Esophagus mucosa (tissue), 1 donor: Measurements from ENCODE around the gene ACLY. TPM values are rescaled to one million over a fixed set of nuclear protein-coding genes. Genes with fewer than 3 reads are reported as not detected.
A peak's percentile ranks its signal among the peaks of the same experiment; 100 is the strongest.
"Not testable (repeated sequence)": the region's sequence is repeated elsewhere in the genome, so short reads cannot be mapped to it uniquely, and the experiment has no call there.

Experiments
- ATAC-seq: fragments of 200-7000 bp; cut with Tn5 transposase; one replicate; pipeline ENCODE4 v1.9.1; 2020
- total RNA-seq: library from RNA; stranded (reverse); gene quantifications from one replicate; pipeline ENCODE4 v1.2.4, GENCODE V29; 2023
- donor health status: DM: yes; HTN: yes; CAD: no.

Gene ACLY
- total RNA-seq, 1 donor from 2014 or later: 161 TPM

DNA sequence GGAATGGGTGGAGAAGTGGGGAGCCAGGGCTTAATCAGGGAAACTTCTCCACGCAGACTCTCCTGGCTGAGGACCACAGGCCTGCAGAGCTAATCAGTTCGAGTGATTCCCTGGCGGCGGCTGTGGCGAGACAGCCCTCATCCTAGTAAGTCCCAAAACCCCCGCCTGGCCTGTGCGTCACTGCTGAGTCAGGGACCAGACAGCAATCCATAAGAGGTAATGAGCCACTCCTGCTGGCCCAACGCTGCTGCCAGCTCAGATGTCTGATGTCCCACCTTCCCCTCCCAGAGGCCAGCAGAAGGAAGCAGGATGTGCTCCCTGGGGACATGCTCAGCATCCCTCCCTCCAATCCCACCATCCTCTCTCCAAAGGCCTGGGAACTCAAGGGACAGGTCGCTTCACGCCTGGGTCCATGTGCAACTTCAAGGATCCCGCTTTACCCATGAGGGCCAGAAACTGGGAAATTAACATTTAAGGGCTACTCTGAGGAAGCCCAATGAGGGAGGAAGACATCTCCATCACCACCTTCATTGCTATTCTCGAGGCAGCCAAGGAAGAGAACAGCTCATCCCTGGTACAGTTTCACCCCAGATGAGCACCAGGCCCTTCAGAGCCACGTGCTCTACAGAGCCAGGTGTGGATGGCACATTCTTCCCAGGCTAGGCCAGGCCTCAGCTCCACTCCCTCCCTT is 7.9 kb downstream of the ACLY start:
- no peak for ATAC-seq

GRCh38 chr17:41909088-41909487 is 9.7 kb downstream of the ACLY start:
- no peak for ATAC-seq

DNA sequence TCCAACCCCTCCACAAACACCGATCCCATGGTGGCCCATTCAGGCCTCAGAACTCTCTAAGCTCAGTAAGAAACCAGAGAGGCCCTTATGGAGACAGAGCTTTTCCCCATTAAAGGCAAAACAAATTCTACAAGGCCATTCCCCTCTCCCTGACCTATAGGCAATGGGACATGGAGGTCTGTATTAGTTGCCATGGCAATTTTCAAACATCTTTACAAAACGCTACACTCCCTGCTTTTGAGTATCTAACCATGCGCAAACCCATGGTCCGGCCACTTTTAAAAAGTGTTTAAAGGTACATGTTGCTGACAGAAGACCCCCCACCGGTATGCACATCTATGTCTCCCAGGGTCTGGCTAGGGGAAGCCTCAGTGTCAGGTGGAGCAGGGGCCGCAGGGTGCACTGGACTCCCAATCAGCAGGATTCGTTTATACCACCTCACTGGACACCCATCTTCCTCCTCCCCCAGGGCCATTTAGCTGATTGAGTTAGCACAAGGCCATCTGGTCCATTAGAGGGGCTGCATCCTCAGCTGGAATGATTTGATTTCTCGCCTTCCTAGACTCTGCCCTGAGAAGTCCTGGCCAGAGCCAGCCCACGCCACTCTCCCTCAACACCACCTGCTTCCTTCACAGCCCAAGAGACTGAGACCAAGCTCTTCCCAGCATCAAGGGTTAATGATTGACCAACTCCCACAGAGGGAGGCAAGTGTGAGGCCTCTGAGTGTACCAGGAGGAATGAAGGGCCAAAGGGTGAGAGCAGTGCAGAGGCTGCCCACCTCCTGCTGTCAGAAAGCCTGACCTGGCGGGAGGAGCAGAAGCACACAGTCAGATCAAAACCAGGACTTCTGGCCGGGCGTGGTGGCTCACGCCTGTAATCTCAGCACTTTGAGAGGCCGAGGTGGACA is 10.9 kb downstream of the ACLY start:
- no peak for ATAC-seq

DNA sequence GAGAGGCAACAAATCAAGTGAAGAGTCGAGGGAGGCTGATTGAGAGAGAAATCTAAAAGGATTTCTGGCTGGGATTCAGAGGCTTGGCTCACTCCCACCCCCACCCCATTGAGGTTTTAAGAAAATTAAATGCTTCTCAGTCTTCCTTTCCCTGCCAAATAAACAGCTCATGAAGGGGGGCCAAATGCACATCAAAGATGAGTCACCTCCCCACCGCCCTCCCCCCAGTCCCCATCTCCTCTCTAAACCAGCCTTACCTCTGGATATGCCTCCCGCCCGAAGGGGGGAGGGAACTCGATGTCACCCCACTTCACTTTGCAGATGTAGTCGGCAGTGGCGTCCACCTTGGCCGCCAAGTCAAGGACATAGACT is 11.6 kb downstream of the ACLY start:
- no peak for ATAC-seq

DNA sequence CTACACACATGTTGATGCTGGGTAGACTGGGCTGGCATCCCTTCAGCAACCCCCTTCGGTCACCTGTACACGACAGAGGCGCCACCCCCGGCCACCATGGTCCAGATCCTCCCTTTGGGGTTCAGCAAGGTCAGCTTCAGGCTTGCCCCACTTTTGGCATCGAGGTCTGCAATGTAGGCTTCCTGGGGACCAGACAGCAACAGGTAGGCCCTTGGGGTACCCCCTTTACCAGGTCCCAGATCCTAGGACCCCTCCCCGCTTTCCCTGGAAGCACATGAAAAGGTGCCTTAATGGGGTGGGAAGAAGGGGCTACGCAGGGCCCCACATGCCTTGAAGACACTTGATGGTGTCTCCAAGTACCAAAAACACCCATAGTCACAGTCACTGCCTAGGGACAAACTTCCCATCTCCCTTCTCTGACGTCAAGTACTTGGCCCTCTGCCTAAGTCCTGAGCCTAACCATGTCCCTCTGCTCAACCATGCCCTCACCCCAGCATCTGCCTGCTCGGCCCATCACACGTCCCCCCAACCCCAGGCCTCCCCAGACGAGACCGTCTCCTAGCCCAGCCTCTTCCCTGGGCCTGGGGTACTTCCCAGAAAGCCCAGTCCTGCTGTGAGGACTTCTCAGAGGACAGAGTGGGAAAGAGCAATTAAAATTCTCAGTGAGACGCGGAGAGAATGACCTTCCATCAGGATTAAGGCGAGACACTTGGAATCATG is 12.1 kb downstream of the ACLY start:
- no peak for ATAC-seq

DNA sequence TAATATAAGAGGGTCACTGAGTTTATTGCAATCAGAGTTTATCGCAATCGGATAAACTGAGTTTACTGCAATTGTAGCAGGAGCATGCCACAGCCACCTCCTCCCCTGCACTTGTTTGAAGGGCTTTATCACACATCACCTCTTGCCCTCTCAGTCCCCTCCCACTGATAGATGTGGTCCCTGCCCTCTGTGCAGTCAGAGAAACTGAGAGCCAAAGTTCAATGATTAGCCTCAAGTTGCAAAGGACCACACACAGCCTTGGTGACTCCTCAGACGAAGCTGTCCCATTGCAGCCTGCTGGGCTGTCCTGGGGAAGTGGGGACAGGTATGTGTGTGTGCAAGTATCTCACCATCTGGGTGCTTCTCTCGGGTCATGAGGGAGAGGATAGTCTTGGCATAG is 13.6 kb downstream of the ACLY start:
- no peak for ATAC-seq

DNA sequence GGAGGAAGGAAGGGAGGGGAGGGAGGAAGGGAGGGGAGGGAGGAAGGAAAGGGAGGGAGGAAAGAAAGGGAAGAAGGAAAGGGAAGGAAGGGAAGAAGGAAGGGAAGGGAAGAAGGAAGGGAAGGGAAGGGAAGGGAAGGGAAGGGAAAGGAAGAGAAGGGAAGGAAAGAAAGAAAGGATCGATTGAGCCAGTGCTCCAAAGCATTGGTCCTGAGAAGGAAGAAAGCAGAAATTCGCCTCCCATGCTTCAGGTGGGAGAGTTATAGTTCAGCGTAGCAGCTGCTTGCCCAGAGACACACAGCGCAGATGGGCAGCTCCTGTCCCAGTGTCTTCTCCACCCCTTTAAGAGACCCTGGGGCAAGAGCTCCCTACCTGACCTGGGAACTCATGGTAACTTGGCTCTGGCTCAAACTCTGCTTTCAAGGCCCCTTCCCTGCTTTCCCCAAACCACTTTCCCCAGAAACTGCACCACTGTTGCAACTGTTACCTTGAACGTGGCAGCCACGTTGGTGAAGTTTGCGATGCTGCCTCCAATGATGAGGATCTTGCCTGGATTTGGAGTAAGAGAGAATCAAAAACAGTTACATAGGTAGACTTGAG is 14.4 kb downstream of the ACLY start:
- no peak for ATAC-seq

- ATAC-seq: no peak
These were observed 17.1 kb downstream of the ACLY start for GRCh38 chr17:41901646-41902045.

DNA sequence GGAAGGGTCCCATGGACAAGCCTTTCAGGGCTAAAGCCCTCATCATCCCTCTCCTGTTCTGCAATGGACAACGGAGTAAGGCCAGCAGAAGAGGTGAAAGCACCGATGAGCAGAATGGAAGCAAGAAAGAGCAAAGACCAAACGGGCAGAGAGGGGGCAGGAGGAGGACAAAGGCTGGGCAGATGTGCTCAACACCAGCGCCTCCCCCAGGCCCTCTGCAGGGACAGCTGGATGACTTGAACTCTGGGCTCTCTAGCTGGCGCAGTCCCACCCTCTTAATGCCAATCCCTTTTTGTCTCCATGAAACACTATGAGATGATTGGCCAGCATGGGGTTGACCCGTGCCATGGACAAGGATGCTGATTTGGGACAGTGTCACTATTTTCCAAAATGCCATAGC is 22.0 kb downstream of the ACLY start:
- ATAC-seq: no peak

- no peak for ATAC-seq
These were observed 23.1 kb downstream of the ACLY start for GRCh38 chr17:41895617-41896016.

- no peak for ATAC-seq
These were observed 23.9 kb downstream of the ACLY start for GRCh38 chr17:41894791-41895331.

DNA sequence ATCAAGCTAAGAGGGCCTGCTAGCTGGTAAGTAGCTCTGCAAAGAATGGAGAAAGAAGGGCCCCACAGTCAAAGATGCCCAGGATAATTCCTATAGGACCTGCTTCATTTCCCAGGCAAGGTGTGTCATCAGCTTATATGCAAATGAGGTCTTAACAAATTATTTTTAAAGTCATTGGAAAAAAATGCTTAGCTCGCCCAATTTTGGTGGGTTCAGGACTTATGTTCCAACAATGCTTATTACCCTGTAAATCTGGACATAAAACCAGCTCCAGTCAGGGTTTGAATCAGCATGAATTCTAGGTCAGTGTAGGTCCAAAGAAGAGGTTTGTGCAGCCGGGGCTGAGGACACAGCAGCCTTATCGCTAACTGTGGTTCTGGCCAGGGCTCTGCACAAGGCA is 25.4 kb downstream of the ACLY start:
- ATAC-seq: no peak

DNA sequence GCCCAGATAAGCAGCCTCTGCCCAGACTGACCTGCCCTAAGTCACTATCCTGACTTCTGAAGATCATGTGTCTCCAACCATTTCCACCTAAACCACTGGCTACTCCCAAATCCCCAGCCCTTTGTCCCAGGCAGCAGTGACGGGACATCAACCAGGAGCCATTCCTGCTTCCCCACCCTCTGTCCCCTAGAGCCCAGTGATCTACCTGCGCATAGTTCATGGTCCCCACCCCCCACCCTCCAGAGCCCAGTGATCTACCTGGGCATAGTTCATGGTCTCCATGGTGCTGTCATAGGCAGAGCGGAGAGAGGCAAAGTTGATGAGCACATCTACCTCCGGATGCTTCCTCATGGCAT is 26.8 kb downstream of the ACLY start:
- ATAC-seq: no peak

- no peak for ATAC-seq
These were observed 27.4 kb downstream of the ACLY start for GRCh38 chr17:41891135-41892020.

DNA sequence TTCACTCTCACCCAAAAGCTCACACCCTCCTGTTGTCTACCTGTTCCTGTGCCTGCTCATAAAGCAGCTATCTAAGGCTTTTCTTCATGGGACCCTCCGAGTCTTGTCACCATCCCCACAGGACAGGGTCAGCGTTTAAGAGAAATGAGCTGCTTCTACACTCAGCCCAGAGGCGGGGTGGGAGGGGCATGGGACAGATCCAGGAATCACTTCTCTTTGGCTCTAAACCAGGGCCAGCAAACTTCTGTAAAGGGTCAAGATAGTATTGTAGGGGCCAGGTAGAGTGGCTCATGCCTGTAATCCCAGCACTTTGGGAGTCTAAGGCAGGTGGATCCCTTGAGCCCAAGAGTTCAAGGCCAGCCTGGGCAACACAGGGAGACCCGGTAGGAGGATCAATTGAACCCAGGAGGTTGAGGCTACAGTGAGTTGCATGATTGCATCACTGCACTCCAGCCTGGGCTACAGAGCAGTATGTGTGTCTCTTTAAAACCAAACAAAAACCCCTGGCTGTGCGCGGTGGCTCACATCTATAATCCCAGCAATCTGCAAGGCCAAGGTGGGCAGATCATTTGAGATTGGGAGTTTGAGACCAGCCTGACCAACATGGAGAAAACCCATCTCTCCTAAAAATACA is 30.3 kb downstream of the ACLY start:
- ATAC-seq: no peak

GRCh38 chr17:41885733-41886132 is 33.0 kb downstream of the ACLY start:
- ATAC-seq: peak; percentile 41

DNA sequence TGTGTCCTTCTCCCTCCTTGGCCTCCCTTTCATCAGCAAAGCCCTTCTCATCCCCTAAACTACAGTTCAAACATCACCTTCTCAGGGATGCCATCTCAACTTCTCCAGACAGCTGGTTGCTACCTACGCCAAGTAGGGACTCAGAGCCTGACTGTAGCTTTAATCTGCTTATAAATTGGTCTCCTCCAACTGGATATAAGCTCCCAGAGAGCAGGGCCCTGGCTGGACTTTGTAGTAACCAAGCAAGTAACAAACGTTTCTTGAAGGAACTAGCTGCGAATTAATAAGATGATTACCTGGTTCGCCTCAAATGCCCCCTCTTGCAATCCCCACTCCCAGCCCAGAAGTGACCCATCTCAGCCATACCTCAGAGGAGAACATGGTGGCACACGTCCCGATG is 36.0 kb downstream of the ACLY start:
- no peak for ATAC-seq

DNA sequence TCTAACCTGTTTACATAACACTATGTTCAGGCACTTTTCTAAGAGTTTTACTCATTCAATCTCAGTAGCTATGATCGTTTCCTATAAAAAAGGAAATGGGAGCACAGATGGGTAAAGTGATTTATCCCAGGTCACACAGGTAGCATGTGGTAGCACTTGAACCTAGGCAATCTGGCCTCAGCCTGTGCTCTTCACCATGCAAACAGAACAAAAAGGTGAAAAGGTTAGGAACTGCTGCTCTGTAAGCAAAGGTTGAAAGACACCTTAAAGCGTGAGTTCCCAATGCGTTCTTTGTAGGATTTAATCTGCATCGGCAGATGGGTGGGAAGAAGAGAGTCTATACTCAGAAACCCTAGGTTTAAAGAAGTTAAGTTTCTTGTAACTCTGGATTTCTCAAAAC is 38.6 kb downstream of the ACLY start:
- ATAC-seq: no peak

GRCh38 chr17:41874293-41874670 is 44.5 kb downstream of the ACLY start:
- ATAC-seq: not testable (repeated sequence)

DNA sequence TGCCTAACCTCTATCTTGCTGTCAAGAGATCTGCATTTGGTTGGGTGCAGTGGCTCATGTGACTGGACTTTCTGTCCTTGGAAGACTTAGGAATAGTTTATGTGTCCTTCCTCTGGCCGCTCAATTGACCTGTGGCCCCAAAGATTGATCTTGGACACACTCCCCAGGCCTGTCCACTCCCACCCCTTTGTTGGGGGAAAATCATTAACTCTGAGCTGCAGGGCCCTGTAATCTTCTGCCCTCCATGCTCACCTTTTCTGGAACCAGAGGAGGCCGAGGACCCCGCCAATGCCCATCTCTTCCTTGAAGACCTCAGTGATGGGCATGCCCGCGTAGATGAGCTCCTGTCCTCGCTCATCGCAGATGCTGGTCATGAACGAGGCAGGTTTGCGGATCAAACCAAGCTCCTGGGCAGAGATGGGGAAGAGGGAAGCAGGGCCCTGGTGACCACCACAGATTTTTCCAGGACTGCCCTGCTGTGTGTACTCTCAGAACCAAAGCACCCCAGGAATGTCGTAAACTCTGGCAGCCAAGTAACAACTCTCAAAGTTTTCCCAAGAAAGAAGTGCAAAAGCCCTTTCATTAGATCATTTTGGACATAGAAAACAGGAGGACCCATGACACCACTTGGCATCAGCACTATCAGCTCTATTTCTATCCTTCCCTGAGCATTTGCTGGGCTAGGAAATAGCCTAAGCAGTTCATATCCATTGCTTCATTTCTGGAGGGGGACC is 45.0 kb downstream of the ACLY start:
- no peak for ATAC-seq

- no peak for ATAC-seq
These were observed 47.0 kb downstream of the ACLY start for GRCh38 chr17:41871789-41872188.
